ENCODE data around the gene TMEM59L.

Gene TMEM59L

GRCh38 chr19:18655173-18655844 is 42.6 kb downstream of the TMEM59L start:
- H3K4me3 ChIP-seq (ENCODE audit: low read depth, low read length) = no peak overlapping the region
- TF ChIP-seq CTCF (IDR thresholded peaks at IDR 0.05; ENCODE audit: low read depth, low read length, missing control alignments) = no peak
- no peak overlapping the region for H3K27ac ChIP-seq
- DNase-seq = no peak
- H3K27me3 ChIP-seq (replicated peaks) = no peaks in the 10 kb centered on the region
- in situ Hi-C loops (cut with HindIII; ENCODE audit: low pct_ligation_motif_present, low sequenced_read_pairs) = no loop called here
- no peaks in the 10 kb centered on the region for H3K36me3 ChIP-seq (replicated peaks)

- H3K4me3 ChIP-seq (ENCODE audit: low read depth, low read length) = no peak overlapping the region
- TF ChIP-seq CTCF (IDR thresholded peaks at IDR 0.05; ENCODE audit: low read depth, low read length, missing control alignments) = no peak
- in situ Hi-C loops (cut with HindIII; ENCODE audit: low pct_ligation_motif_present, low sequenced_read_pairs) = no loop called here
- no peak overlapping the region for H3K27ac ChIP-seq
- H3K36me3 ChIP-seq (replicated peaks) = no peaks in the 10 kb centered on the region
- H3K27me3 ChIP-seq (replicated peaks) = no peaks in the 10 kb centered on the region
- no peak for DNase-seq
These were observed 43.8 kb downstream of the TMEM59L start for GRCh38 chr19:18656337-18657086.

DNA sequence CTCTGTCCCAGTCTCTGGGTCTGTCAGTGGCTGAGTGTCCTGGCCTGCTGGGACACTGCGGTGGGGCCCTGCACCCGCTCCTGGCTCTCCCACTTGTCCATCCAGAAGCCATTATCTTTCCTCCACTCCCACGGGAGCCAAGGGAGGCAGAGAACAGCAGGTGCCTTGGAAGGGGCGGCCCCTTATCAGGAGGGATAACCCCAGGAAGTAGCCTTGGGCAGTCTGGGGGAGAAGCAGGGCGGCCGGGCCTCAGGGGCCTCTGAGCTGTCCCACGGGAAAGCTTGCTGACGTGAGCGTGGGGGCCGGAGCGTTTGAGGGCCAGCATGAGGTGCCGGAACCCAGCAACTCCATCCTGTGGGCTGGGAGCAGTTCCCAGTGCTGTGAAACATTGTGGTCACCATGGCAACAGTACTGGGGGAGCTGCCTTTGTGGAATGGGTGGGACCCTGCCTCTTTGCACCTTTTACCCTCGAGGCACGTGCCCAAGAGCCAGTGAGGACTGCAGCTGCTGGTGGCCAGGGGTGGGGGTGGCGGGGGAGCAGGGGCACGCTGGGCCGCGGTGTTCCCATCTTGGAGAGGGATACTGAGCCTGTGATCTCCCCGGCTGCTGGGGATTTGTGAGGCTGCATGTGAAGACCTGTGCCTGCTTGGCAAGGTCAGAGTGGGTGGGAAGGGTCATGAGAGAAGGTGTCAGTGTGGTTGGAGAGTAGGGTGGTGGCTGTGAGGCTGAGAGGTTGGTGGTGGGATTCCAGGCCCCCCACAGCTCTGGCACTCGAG is 45.1 kb downstream of the TMEM59L start:
- no peak overlapping the region for H3K4me3 ChIP-seq (ENCODE audit: low read depth, low read length)
- in situ Hi-C loops (cut with HindIII; ENCODE audit: low pct_ligation_motif_present, low sequenced_read_pairs) = no loop called here
- no peak for TF ChIP-seq CTCF (IDR thresholded peaks at IDR 0.05; ENCODE audit: low read depth, low read length, missing control alignments)
- H3K27me3 ChIP-seq (replicated peaks) = no peaks in the 10 kb centered on the region
- H3K27ac ChIP-seq = peak overlapping the region; percentile 34
- peak; percentile 95 for DNase-seq
- no peaks in the 10 kb centered on the region for H3K36me3 ChIP-seq (replicated peaks)

DNA sequence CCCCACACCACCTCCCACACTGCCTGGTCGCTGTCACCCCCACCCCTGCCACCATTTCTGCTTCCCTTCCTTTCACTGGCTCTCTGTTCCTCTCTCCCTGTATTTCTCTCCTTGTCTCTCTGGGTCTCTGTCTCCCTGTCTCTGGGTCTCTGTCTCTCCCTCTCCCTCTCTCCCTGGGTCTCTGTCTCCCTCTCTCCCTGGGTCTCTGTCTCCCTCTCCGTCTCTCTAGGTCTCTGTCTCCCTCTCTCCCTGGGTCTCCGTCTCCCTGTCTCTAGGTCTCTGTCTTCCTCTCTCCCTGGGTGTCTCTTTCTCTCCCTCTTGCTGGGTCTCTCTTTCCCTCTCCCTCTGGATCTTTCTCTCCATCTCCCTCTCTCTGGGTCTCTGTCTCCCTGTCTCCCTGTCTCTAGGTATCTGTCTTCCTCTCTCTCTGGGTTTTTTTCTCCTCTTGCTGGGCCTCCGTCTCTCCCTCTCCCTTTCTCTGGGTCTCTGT is 45.7 kb downstream of the TMEM59L start:
- no peak for DNase-seq
- in situ Hi-C loops (cut with HindIII; ENCODE audit: low pct_ligation_motif_present, low sequenced_read_pairs) = no loop called here
- Histone ChIP-seq H3K4me3 (ENCODE audit: low read depth, low read length) (no peak overlapping the region), H3K27ac (peak overlapping the region; percentile 34), H3K36me3 (replicated peaks) (no peaks in the 10 kb centered on the region), H3K27me3 (replicated peaks) (no peaks in the 10 kb centered on the region)
- TF ChIP-seq CTCF (IDR thresholded peaks at IDR 0.05; ENCODE audit: low read depth, low read length, missing control alignments) = no peak

GRCh38 chr19:18659281-18660050 is 46.8 kb downstream of the TMEM59L start:
- no peak for DNase-seq
- no peak for TF ChIP-seq CTCF (IDR thresholded peaks at IDR 0.05; ENCODE audit: low read depth, low read length, missing control alignments)
- no peaks in the 10 kb centered on the region for H3K36me3 ChIP-seq (replicated peaks)
- no peaks in the 10 kb centered on the region for H3K27me3 ChIP-seq (replicated peaks)
- peak overlapping the region; percentile 65 for H3K27ac ChIP-seq
- no peak overlapping the region for H3K4me3 ChIP-seq (ENCODE audit: low read depth, low read length)
- in situ Hi-C loops (cut with HindIII; ENCODE audit: low pct_ligation_motif_present, low sequenced_read_pairs) = no loop called here
